HepG2 (cell line): ENCODE results near the gene KLF3. TPM values are rescaled to one million over a fixed set of nuclear protein-coding genes. Genes with fewer than 3 reads are reported as not detected.

Source experiments
- DPF2 ChIP-seq: sonication (generic); formaldehyde crosslinking; IDR thresholded peaks from 2 replicates; pipeline ENCODE4 v1.4.0; 2020; ENCODE audit warnings: mild to moderate bottlenecking, low read depth, missing genetic modification reagents, borderline replicate concordance
- HNRNPH1 ChIP-seq: fragments of 200-400 bp; formaldehyde crosslinking; optimal IDR thresholded peaks from 2 replicates; pipeline ENCODE3; 2017; ENCODE audit warnings: mild to moderate bottlenecking, low read depth, low read length
- KDM2A ChIP-seq: sonication (generic); formaldehyde crosslinking; IDR thresholded peaks from 2 replicates; pipeline ENCODE4 v1.4.0; 2020; ENCODE audit warnings: low read depth, missing genetic modification reagents, borderline replicate concordance
- RFX1 ChIP-seq: fragments of 450-650 bp; IDR thresholded peaks from 2 replicates; pipeline ENCODE4 v1.6.1; 2017
- TBX2 ChIP-seq: sonication (generic); formaldehyde crosslinking; IDR thresholded peaks from 2 replicates; pipeline ENCODE4 v1.5.0; 2020; ENCODE audit warnings: missing genetic modification reagents, mild to moderate bottlenecking, borderline replicate concordance
- ZNF234 ChIP-seq: sonication (generic); formaldehyde crosslinking; conservative IDR thresholded peaks from 2 replicates; pipeline ENCODE4 v1.5.1; 2020; ENCODE audit warnings: mild to moderate bottlenecking, missing genetic modification reagents
- ZNF44 ChIP-seq: sonication (generic); formaldehyde crosslinking; IDR thresholded peaks from 2 replicates; pipeline ENCODE4 v1.5.1; 2020; ENCODE audit warnings: mild to moderate bottlenecking, missing genetic modification reagents
- ZNF749 ChIP-seq: sonication (generic); formaldehyde crosslinking; IDR thresholded peaks from 2 replicates; pipeline ENCODE4 v1.8.0; 2022; ENCODE audit warnings: mild to moderate bottlenecking, missing genetic modification reagents, moderate library complexity, borderline replicate concordance
- ZNF775 ChIP-seq: sonication (generic); formaldehyde crosslinking; IDR thresholded peaks from 2 replicates; pipeline ENCODE4 v1.4.0; 2020; ENCODE audit warnings: missing genetic modification reagents, mild to moderate bottlenecking, moderate library complexity, borderline replicate concordance
- ZNF788 ChIP-seq: sonication (generic); formaldehyde crosslinking; IDR thresholded peaks from 2 replicates; pipeline ENCODE4 v1.5.0; 2020; ENCODE audit warnings: mild to moderate bottlenecking, missing genetic modification reagents, borderline replicate concordance
- polyA plus RNA-seq, 8 experiments: library from polyadenylated mRNA; depleted of rRNA in 3 of 8; stranded (reverse) in 7 of 8; unstranded in 1 of 8; fragments of >200 nt; fragmentation: Illumina TruSeq in 4 of 8; extraction: Trizol in 4 of 8; gene quantifications; 2 replicates each; pipeline versions ENCODE4 v1.2.1 to v1.2.3, GENCODE V29; 2011 to 2016; ENCODE audit warnings: low read depth in 4 of 8, missing spikeins in 1 of 8, mixed read lengths in 1 of 8; ENCODE audit not compliant: insufficient read depth in 1 of 8
- total RNA-seq, 5 experiments: library from RNA; depleted of rRNA; stranded (reverse); fragments of >200 nt; fragmentation: Illumina TruSeq; extraction: Trizol; gene quantifications; 2 replicates each; pipeline ENCODE4 v1.2.3, GENCODE V29; 2016; ENCODE audit warnings: low read depth in 1 of 5
- TF ChIP-seq, protein P1 (sequence below): sonication (generic); formaldehyde crosslinking; IDR thresholded peaks from 2 replicates; pipeline ENCODE4 v1.8.1; 2023; ENCODE audit warnings: mild to moderate bottlenecking, missing genetic modification reagents
- TF ChIP-seq, protein P2 (sequence below): sonication (generic); formaldehyde crosslinking; IDR thresholded peaks from 2 replicates; pipeline ENCODE4 v1.8.0; 2022; ENCODE audit warnings: missing genetic modification reagents, mild to moderate bottlenecking, moderate library complexity, borderline replicate concordance
- TF ChIP-seq, protein P3 (sequence below): sonication (generic); formaldehyde crosslinking; IDR thresholded peaks from 2 replicates; pipeline ENCODE4 v1.4.0; 2020; ENCODE audit warnings: missing genetic modification reagents, borderline replicate concordance
- TF ChIP-seq, protein P4 (sequence below): sonication (generic); formaldehyde crosslinking; IDR thresholded peaks from 2 replicates; pipeline ENCODE4 v1.4.0; 2020; ENCODE audit warnings: mild to moderate bottlenecking, missing genetic modification reagents
- TF ChIP-seq, protein P5 (sequence below): sonication (generic); formaldehyde crosslinking; IDR thresholded peaks from 2 replicates; pipeline ENCODE4 v1.4.0; 2020; ENCODE audit warnings: missing genetic modification reagents

Gene KLF3
- total and polyA plus RNA-seq, 2 of the 13 experiments (the other 11 are each of a cell fraction or from before 2014, with no cell fraction given), result 29.1 to 37.8 TPM

DNA sequence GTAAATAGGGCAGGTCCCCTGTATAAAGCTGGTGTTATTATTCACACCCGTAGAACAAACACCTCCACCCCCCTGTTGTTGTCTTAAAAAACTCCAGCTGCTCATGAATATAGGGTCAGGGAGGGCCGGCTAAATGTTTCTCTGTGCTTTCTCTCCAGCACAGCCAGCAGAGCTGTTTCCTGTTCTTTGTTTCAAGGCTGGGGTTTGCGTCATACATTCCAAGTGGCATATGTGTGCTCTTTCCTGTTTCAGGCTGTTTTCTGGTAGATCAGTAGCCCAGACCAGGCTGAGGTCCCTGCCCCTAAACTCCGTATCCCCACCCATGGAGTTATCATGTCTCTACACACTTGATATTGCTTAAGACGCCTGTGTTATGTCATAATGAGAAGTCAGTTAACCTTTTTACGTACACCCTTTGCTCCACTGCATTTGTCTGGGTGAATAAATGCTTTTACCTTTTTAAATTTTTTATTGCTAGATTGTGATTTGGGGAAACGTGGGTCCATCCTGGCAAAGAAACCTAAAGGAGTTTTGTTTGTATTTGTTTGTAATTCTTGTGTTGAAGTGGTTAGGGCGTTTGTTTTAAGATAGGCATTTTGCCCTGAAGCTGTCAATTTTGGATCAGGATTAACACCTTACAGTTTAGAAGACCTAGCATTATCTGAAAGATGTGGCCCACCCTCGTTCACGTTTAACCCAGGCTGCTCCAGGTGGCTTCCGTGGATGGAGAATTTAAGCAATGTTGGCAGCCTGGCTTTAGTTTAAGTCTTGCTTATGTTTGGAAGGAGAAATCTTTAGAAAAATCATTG is 3.3 kb downstream of the KLF3 start (continued):
- TF ChIP-seq, protein P1, sequence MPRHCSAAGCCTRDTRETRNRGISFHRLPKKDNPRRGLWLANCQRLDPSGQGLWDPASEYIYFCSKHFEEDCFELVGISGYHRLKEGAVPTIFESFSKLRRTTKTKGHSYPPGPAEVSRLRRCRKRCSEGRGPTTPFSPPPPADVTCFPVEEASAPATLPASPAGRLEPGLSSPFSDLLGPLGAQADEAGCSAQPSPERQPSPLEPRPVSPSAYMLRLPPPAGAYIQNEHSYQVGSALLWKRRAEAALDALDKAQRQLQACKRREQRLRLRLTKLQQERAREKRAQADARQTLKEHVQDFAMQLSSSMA (CRISPR knock-in tag), result no peak
- TF ChIP-seq ZNF775 (CRISPR knock-in tag) (peak; percentile 49; the same call in 1 of the 2 replicates), DPF2 (CRISPR knock-in tag) (peak; percentile 47; the same call in 1 of the 2 replicates), ZNF788 (CRISPR knock-in tag) (peak; percentile 64; the same call in 1 of the 2 replicates), RFX1 (no peak), ZNF234 (CRISPR knock-in tag) (no peak), ZNF44 (CRISPR knock-in tag) (no peak), KDM2A (CRISPR knock-in tag) (0 out of 2 replicates have a peak, but pooled peaks have one; percentile 27), HNRNPH1 (no peak), ZNF749 (0 out of 2 replicates have a peak, but pooled peaks have one; percentile 44), TBX2 (CRISPR knock-in tag) (peak; percentile 95)
- TF ChIP-seq, protein P2, sequence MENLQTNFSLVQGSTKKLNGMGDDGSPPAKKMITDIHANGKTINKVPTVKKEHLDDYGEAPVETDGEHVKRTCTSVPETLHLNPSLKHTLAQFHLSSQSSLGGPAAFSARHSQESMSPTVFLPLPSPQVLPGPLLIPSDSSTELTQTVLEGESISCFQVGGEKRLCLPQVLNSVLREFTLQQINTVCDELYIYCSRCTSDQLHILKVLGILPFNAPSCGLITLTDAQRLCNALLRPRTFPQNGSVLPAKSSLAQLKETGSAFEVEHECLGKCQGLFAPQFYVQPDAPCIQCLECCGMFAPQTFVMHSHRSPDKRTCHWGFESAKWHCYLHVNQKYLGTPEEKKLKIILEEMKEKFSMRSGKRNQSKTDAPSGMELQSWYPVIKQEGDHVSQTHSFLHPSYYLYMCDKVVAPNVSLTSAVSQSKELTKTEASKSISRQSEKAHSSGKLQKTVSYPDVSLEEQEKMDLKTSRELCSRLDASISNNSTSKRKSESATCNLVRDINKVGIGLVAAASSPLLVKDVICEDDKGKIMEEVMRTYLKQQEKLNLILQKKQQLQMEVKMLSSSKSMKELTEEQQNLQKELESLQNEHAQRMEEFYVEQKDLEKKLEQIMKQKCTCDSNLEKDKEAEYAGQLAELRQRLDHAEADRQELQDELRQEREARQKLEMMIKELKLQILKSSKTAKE (CRISPR knock-in tag), result peak; percentile 72; the same call in 1 of the 2 replicates
- TF ChIP-seq, protein P3, sequence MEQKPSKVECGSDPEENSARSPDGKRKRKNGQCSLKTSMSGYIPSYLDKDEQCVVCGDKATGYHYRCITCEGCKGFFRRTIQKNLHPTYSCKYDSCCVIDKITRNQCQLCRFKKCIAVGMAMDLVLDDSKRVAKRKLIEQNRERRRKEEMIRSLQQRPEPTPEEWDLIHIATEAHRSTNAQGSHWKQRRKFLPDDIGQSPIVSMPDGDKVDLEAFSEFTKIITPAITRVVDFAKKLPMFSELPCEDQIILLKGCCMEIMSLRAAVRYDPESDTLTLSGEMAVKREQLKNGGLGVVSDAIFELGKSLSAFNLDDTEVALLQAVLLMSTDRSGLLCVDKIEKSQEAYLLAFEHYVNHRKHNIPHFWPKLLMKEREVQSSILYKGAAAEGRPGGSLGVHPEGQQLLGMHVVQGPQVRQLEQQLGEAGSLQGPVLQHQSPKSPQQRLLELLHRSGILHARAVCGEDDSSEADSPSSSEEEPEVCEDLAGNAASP (CRISPR knock-in tag), result peak; percentile 69; the same call in 1 of the 2 replicates
- TF ChIP-seq, protein P4, sequence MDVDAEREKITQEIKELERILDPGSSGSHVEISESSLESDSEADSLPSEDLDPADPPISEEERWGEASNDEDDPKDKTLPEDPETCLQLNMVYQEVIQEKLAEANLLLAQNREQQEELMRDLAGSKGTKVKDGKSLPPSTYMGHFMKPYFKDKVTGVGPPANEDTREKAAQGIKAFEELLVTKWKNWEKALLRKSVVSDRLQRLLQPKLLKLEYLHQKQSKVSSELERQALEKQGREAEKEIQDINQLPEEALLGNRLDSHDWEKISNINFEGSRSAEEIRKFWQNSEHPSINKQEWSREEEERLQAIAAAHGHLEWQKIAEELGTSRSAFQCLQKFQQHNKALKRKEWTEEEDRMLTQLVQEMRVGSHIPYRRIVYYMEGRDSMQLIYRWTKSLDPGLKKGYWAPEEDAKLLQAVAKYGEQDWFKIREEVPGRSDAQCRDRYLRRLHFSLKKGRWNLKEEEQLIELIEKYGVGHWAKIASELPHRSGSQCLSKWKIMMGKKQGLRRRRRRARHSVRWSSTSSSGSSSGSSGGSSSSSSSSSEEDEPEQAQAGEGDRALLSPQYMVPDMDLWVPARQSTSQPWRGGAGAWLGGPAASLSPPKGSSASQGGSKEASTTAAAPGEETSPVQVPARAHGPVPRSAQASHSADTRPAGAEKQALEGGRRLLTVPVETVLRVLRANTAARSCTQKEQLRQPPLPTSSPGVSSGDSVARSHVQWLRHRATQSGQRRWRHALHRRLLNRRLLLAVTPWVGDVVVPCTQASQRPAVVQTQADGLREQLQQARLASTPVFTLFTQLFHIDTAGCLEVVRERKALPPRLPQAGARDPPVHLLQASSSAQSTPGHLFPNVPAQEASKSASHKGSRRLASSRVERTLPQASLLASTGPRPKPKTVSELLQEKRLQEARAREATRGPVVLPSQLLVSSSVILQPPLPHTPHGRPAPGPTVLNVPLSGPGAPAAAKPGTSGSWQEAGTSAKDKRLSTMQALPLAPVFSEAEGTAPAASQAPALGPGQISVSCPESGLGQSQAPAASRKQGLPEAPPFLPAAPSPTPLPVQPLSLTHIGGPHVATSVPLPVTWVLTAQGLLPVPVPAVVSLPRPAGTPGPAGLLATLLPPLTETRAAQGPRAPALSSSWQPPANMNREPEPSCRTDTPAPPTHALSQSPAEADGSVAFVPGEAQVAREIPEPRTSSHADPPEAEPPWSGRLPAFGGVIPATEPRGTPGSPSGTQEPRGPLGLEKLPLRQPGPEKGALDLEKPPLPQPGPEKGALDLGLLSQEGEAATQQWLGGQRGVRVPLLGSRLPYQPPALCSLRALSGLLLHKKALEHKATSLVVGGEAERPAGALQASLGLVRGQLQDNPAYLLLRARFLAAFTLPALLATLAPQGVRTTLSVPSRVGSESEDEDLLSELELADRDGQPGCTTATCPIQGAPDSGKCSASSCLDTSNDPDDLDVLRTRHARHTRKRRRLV (CRISPR knock-in tag), result no peak
- TF ChIP-seq, protein P5, sequence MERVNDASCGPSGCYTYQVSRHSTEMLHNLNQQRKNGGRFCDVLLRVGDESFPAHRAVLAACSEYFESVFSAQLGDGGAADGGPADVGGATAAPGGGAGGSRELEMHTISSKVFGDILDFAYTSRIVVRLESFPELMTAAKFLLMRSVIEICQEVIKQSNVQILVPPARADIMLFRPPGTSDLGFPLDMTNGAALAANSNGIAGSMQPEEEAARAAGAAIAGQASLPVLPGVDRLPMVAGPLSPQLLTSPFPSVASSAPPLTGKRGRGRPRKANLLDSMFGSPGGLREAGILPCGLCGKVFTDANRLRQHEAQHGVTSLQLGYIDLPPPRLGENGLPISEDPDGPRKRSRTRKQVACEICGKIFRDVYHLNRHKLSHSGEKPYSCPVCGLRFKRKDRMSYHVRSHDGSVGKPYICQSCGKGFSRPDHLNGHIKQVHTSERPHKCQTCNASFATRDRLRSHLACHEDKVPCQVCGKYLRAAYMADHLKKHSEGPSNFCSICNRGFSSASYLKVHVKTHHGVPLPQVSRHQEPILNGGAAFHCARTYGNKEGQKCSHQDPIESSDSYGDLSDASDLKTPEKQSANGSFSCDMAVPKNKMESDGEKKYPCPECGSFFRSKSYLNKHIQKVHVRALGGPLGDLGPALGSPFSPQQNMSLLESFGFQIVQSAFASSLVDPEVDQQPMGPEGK, result peak; percentile 76
